ENCODE measurements around the gene HEXIM2. TPM values are rescaled to one million over a fixed set of nuclear protein-coding genes. Genes with fewer than 3 reads are reported as not detected.

Gene HEXIM2
- polyA plus RNA-seq, 1 of the 3 experiments (the other 2 are of a cell fraction): 9.3 TPM

- H3K36me3 ChIP-seq (replicated peaks in 1 of 2; ENCODE audit: control insufficient read depth in 1 of 2, insufficient read depth in 2 of 2, low read length in 1 of 2): peaks cover 0 to 15% of the 10 kb centered on the region in 2 experiments
- peaks cover 28% of the 10 kb centered on the region for H4K20me1 ChIP-seq (ENCODE audit: insufficient read depth)
- POLR2A ChIA-PET: interaction anchor here (0.6 to 6.1 kb wide), 19 partner anchors 10 to 116 kb away, joined by 3 to 210 read pairs (median 4); partner anchors contain the start of genes ACBD4, HEXIM2 and NMT1
- H3K9ac ChIP-seq: peak overlapping the region; percentile 99
- peaks cover 48% of the 10 kb centered on the region for H3K79me2 ChIP-seq (ENCODE audit: insufficient read depth)
- TF ChIP-seq, protein P1, sequence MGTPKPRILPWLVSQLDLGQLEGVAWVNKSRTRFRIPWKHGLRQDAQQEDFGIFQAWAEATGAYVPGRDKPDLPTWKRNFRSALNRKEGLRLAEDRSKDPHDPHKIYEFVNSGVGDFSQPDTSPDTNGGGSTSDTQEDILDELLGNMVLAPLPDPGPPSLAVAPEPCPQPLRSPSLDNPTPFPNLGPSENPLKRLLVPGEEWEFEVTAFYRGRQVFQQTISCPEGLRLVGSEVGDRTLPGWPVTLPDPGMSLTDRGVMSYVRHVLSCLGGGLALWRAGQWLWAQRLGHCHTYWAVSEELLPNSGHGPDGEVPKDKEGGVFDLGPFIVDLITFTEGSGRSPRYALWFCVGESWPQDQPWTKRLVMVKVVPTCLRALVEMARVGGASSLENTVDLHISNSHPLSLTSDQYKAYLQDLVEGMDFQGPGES (IDR thresholded peaks at IDR 0.05; ENCODE audit: low read depth, low read length): no peak
- TF ChIP-seq RAD21 (IDR thresholded peaks at IDR 0.05; ENCODE audit: low read length) (no peak), FOXM1 (IDR thresholded peaks at IDR 0.05; ENCODE audit: low read depth) (no peak), MAX (IDR thresholded peaks at IDR 0.05; ENCODE audit: low read depth) (peak; percentile 87), JUND (IDR thresholded peaks at IDR 0.05) (peak; percentile 69; the same call in 1 of the 2 replicates), CHD2 (IDR thresholded peaks at IDR 0.05; ENCODE audit: low read length, partially characterized antibody) (peak; percentile 97), TAF1 (IDR thresholded peaks at IDR 0.05; ENCODE audit: borderline replicate concordance, low read depth, low read length) (peak; percentile 78), POLR2AphosphoS5 (IDR thresholded peaks at IDR 0.05; ENCODE audit: low read depth, low read length) (peak; percentile 31; the same call in 1 of the 2 replicates), SMC3 (IDR thresholded peaks at IDR 0.05; ENCODE audit: low read depth, low read length) (no peak), CTCF (IDR thresholded peaks at IDR 0.05) (no peak), EZH2phosphoT487 (IDR thresholded peaks at IDR 0.05; ENCODE audit: borderline replicate concordance, low read depth) (no peak), SIN3A (IDR thresholded peaks at IDR 0.05; ENCODE audit: borderline replicate concordance, low read depth, low read length) (0 out of 2 replicates have a peak, but pooled peaks have one; percentile 54), TCF12 (IDR thresholded peaks at IDR 0.05) (peak; percentile 34; the same call in 1 of the 2 replicates), TEAD4 (IDR thresholded peaks at IDR 0.05; ENCODE audit: borderline replicate concordance, insufficient read depth) (no peak), MXI1 (IDR thresholded peaks at IDR 0.05; ENCODE audit: low read depth, low read length) (peak; percentile 70; the same call in 1 of the 2 replicates), GABPA (IDR thresholded peaks at IDR 0.05; ENCODE audit: low read depth) (no peak), REST (IDR thresholded peaks at IDR 0.05; ENCODE audit: low read depth, low read length) (peak; percentile 8; the same call in 1 of the 2 replicates), MEF2A (IDR thresholded peaks at IDR 0.05; ENCODE audit: borderline replicate concordance, low read depth) (0 out of 2 replicates have a peak, but pooled peaks have one; percentile 51), PBX3 (IDR thresholded peaks at IDR 0.05) (peak; percentile 96), EP300 (IDR thresholded peaks at IDR 0.05; ENCODE audit: borderline replicate concordance in 1 of 2, low read depth in 1 of 2, low read length in 1 of 2) (peak; percentile 31 to 35; a peak in 2 of 4 replicates), ELF1 (IDR thresholded peaks at IDR 0.05) (no peak), FOXJ3 (CRISPR knock-in tag; IDR thresholded peaks at IDR 0.05) (peak; percentile 95), RXRA (IDR thresholded peaks at IDR 0.05; ENCODE audit: borderline replicate concordance, low read depth) (no peak)
- H3K9me2 ChIP-seq: no peaks in the 10 kb centered on the region
- H3K9me3 ChIP-seq: no peaks in the 10 kb centered on the region
- H3K4me1 ChIP-seq (ENCODE audit: control insufficient read depth in 1 of 2, insufficient read depth in 2 of 2, low read depth in 1 of 2, low read length in 1 of 2): peaks cover 17 to 25% of the 10 kb centered on the region in 2 experiments; a peak in 3 of 4 replicates
- H3K27ac ChIP-seq (ENCODE audit: low read depth in 2 of 2, low read length in 1 of 2): peak overlapping the region; percentile 99 to 100
- H3K4me2 ChIP-seq: peak overlapping the region; percentile 90
- H3K27me3 ChIP-seq (ENCODE audit: insufficient read depth): no peaks in the 10 kb centered on the region
- H3K4me3 ChIP-seq (ENCODE audit: low read depth in 2 of 2, low read length in 1 of 2): peak overlapping the region; percentile 63 to 75
- DNase-seq: no peak
- peaks cover 49% of the 10 kb centered on the region for H3F3A ChIP-seq (replicated peaks; ENCODE audit: insufficient read depth)
- CTCF ChIA-PET: interaction anchor here (0.7 to 10.6 kb wide), 15 partner anchors 10 to 240 kb away, joined by 3 to 209 read pairs (median 9); partner anchors contain the start of genes ACBD4, HEXIM2 and PLCD3
- 1% methylated on average over 33 of the region's 38 CpGs for WGBS (ENCODE audit: low lambda C conversion rate)
- H2AFZ ChIP-seq (ENCODE audit: low read depth): peak overlapping the region; percentile 89
These were observed 14.0 kb upstream of the HEXIM2 start for GRCh38 chr17:45147581-45148182.
